Liver (tissue), 3 donors: ENCODE results near the gene VWA5B1.

Source experiments
- CTCF ChIP-seq: fragments of 150-350 bp; IDR thresholded peaks from 2 replicates; pipeline ENCODE4 v1.5.1; 2017; ENCODE audit warnings: improper control_type of control experiment, low read depth, low read length; ENCODE audit not compliant: missing input control
- REST ChIP-seq: IDR thresholded peaks from 2 replicates; pipeline ENCODE4 v1.6.1; 2016; ENCODE audit warnings: antibody characterized with exemption, mild to moderate bottlenecking
- SP1 ChIP-seq: IDR thresholded peaks from 2 replicates; pipeline ENCODE4 v1.6.1; 2018; ENCODE audit warnings: antibody characterized with exemption, mild to moderate bottlenecking
- YY1 ChIP-seq: IDR thresholded peaks from 2 replicates; pipeline ENCODE4 v1.6.1; 2016; ENCODE audit warnings: antibody characterized with exemption, mild to moderate bottlenecking
- donor health status: healthy.
- donor health status: healthy.

GRCh38 chr1:20343938-20344302, 53.2 kb downstream of the VWA5B1 start:
- TF ChIP-seq YY1 (no peak), CTCF (no peak), REST (no peak), SP1 (no peak)
